SH-SY5Y (cell line): ENCODE results near the gene MXD1.

Source experiments
- GATA2 ChIP-seq: IDR thresholded peaks from 2 replicates; pipeline ENCODE4 v1.6.1; 2011; ENCODE audit warnings: mild to moderate bottlenecking, low read depth, low read length
- GATA3 ChIP-seq: IDR thresholded peaks from 2 replicates; pipeline ENCODE4 v1.6.1; 2011; ENCODE audit warnings: low read depth, mild to moderate bottlenecking, low read length, moderate library complexity

GRCh38 chr2:69945941-69946340, 31.0 kb downstream of the MXD1 start:
- no peak for TF ChIP-seq GATA2
- no peak for TF ChIP-seq GATA3
